ENCODE results near the gene ACADVL. TPM values are rescaled to one million over a fixed set of nuclear protein-coding genes. Genes with fewer than 3 reads are reported as not detected.

The ACADVL gene
- total and polyA plus RNA-seq, 12 donors, result 807 to 4,806 (median 1,322) TPM

GRCh38 chr17:7262192-7262934, 42.6 kb downstream of the ACADVL start, which contains the start of gene CLDN7:
TSS of gene CLDN7 (minus strand) at chr17:7262478. CDS start at chr17:7262043, 435 bp downstream.
- H3K4me1 ChIP-seq, result peaks cover 7 to 41% (median 29%) of the 10 kb centered on the region in 9 donors
- H3K4me3 ChIP-seq, result peak within 1 kb of the TSS; percentile 35 to 61 (median 52)
- peaks cover 14 to 64% (median 51%) of the 10 kb centered on the region in 7 donors for H3K27me3 ChIP-seq
- no peaks in the 10 kb centered on the region for H3K9me3 ChIP-seq
- peak in 1 of 8 donors; percentile 3 for ATAC-seq
- H3K36me3 ChIP-seq, result peaks cover 0 to 25% (median 15%) of the 10 kb centered on the region in 9 donors
- 6% methylated on average over 59 to 64 of the region's 64 CpGs for WGBS, 2 donors
- peak within 1 kb of the TSS in 3 of 10 donors; percentile 19 to 65 (median 22) for H3K27ac ChIP-seq
- TF ChIP-seq, protein P1, sequence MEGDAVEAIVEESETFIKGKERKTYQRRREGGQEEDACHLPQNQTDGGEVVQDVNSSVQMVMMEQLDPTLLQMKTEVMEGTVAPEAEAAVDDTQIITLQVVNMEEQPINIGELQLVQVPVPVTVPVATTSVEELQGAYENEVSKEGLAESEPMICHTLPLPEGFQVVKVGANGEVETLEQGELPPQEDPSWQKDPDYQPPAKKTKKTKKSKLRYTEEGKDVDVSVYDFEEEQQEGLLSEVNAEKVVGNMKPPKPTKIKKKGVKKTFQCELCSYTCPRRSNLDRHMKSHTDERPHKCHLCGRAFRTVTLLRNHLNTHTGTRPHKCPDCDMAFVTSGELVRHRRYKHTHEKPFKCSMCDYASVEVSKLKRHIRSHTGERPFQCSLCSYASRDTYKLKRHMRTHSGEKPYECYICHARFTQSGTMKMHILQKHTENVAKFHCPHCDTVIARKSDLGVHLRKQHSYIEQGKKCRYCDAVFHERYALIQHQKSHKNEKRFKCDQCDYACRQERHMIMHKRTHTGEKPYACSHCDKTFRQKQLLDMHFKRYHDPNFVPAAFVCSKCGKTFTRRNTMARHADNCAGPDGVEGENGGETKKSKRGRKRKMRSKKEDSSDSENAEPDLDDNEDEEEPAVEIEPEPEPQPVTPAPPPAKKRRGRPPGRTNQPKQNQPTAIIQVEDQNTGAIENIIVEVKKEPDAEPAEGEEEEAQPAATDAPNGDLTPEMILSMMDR (IDR thresholded peaks at IDR 0.05), result no peak
- no peak for DNase-seq
- intact Hi-C loops (cut with DNase I), result loop anchor here in 1 of 10 donors (5.0 kb wide), 1 partner anchor 45 kb away; the partner anchor contains the start of gene EIF5A

- intact Hi-C loops (cut with DNase I), result loop anchor here in 1 of 10 donors (5.0 kb wide), 1 partner anchor 44 kb away; the partner anchor contains the start of gene EIF5A
- WGBS, 2 donors, result 11 to 12% methylated on average over 26 of the region's 26 CpGs
- Histone ChIP-seq H3K4me3 (peak overlapping the region in 8 of 10 donors; percentile 20 to 61 (median 28)), H3K27ac (no peak overlapping the region), H3K9me3 (no peaks in the 10 kb centered on the region), H3K36me3 (peaks cover 0 to 17% (median 8%) of the 10 kb centered on the region in 9 donors), H3K27me3 (peaks cover 14 to 64% (median 56%) of the 10 kb centered on the region in 7 donors), H3K4me1 (peaks cover 7 to 41% (median 29%) of the 10 kb centered on the region in 9 donors)
- ATAC-seq (peak in 1 of 8 donors; percentile 7), DNase-seq (no peak)
- TF ChIP-seq, protein P1 (IDR thresholded peaks at IDR 0.05), result no peak
These were observed 43.4 kb downstream of the ACADVL start for GRCh38 chr17:7262935-7263800.

GRCh38 chr17:7263801-7264078, 44.0 kb downstream of the ACADVL start:
- Histone ChIP-seq H3K27ac (no peak overlapping the region), H3K9me3 (no peaks in the 10 kb centered on the region), H3K27me3 (peaks cover 14 to 64% (median 56%) of the 10 kb centered on the region in 7 donors), H3K4me1 (peaks cover 7 to 39% (median 29%) of the 10 kb centered on the region in 9 donors), H3K36me3 (peaks cover 0 to 11% (median 3%) of the 10 kb centered on the region in 9 donors), H3K4me3 (peak overlapping the region in 1 of 10 donors; percentile 51)
- intact Hi-C loops (cut with DNase I), result loop anchor here in 1 of 10 donors (5.0 kb wide), 1 partner anchor 44 kb away; the partner anchor contains the start of gene EIF5A
- WGBS, 2 donors, result 54 to 62% methylated on average over 4 of the region's 4 CpGs
- no peak for ATAC-seq
- no peak for DNase-seq
- TF ChIP-seq, protein P1 (IDR thresholded peaks at IDR 0.05), result no peak

DNA sequence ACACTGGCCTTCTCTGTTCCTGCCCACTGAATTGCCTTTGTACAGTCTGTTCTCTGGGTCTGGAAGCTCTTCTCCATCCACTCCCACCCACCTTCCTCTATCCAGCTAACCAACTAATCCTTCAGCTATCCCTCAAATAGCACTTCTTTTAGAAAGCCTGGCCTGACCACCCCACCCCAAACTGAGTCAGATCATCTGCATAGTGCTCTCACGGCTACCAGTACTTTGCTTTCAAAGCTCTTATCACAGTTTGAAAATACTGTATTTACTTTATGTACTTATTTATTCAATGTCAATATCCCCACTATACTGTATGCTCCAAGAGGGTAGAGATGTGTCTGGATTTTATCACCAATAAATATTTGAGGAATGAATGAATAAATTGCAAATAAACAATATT, 47.0 kb downstream of the ACADVL start:
- Histone ChIP-seq H3K27ac (no peak overlapping the region), H3K4me3 (no peak overlapping the region), H3K9me3 (no peaks in the 10 kb centered on the region), H3K4me1 (peaks cover 2 to 20% (median 17%) of the 10 kb centered on the region in 9 donors), H3K27me3 (peaks cover 11 to 61% (median 45%) of the 10 kb centered on the region in 7 donors), H3K36me3 (no peaks in the 10 kb centered on the region)
- intact Hi-C loops (cut with DNase I), result no loop called here
- WGBS, 2 donors, result 57 to 68% methylated on average over 1 of the region's 1 CpG
- no peak for DNase-seq
- ATAC-seq, result no peak
- TF ChIP-seq, protein P1 (IDR thresholded peaks at IDR 0.05), result no peak
